ENCODE data around the gene SSBP3.

SSBP3 gene

GRCh38 chr1:54329312-54330003 lies 76.7 kb downstream of the SSBP3 start:
- no peak for DNase-seq (ENCODE audit: low spot score)

DNA sequence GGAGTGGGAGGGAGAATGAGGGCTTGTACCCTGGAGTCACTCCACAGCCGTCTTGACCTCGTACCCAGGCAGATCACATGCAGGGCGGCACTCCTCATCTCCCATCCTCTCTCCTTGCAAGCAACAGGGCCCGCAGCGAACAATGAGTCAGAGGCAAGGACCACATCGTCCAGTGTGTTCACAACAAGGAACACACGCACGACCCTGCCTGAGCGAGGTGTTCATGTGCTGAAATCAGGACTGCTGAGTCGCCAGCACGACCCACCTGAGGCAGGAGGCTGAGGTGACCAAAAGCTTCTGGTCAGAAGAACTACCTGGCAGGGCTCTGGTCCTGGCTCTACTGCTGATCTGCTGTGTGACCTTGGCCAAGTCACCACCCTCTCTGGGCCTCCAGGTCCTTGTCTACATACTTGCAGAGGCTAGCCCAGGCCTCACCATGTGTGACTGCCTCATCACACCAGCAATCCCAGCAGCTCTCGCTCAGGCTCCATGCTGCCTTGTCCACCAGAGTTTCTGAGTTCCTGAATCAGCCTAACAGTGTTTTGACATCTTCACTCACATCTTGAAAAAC lies 78.0 kb downstream of the SSBP3 start:
- peak; percentile 71 for DNase-seq (ENCODE audit: low spot score)

- DNase-seq (ENCODE audit: low spot score): peak; percentile 71
These were observed 78.7 kb downstream of the SSBP3 start for GRCh38 chr1:54327386-54328065.

GRCh38 chr1:54326543-54327385 lies 79.4 kb downstream of the SSBP3 start:
- DNase-seq (ENCODE audit: low spot score): no peak

GRCh38 chr1:54325703-54326461 lies 80.3 kb downstream of the SSBP3 start:
- no peak for DNase-seq (ENCODE audit: low spot score)

GRCh38 chr1:54325284-54325683 lies 80.9 kb downstream of the SSBP3 start:
- no peak for DNase-seq (ENCODE audit: low spot score)

- peak; percentile 35 for DNase-seq (ENCODE audit: low spot score)
These were observed 81.7 kb downstream of the SSBP3 start for GRCh38 chr1:54324251-54325140.

DNA sequence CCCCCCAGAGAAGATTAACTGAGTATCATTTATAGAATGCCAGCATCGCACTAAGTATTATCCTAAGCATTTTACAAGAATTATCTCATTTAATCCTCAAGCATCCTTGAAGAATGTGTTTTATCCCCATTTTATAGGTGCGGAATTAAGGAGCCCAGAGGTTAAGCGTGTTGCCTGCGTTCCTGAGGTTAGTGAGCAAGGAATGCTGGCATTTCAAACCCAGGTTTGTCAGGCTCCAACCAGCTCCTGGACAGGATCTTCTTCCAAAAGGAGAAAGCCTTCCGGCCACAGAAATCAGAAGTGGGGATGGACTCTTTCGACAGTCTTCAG lies 82.3 kb downstream of the SSBP3 start:
- DNase-seq (ENCODE audit: low spot score): no peak

DNA sequence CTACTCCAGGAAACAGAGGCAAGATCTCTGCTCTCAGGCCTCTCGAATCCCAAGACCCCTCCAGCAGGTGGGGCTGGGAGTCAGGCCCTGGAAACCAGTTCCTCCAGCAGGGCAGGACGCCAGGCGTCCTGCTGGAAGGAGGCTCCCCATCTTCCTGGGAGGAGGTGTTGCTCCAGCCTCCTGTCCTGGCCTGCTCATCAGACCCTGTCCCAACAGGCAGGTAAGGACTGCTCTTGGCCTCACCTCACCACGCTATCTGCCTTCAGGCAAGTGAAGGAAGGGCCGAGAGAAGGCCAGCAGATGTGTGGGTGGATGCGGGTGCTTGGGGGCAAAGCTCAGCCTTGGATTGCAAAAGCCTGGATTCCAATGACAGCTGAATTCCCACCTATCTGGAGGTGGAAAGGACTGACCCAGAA lies 82.9 kb downstream of the SSBP3 start:
- no peak for DNase-seq (ENCODE audit: low spot score)

- DNase-seq (ENCODE audit: low spot score): no peak
These were observed 87.9 kb downstream of the SSBP3 start for GRCh38 chr1:54318246-54318814.

DNA sequence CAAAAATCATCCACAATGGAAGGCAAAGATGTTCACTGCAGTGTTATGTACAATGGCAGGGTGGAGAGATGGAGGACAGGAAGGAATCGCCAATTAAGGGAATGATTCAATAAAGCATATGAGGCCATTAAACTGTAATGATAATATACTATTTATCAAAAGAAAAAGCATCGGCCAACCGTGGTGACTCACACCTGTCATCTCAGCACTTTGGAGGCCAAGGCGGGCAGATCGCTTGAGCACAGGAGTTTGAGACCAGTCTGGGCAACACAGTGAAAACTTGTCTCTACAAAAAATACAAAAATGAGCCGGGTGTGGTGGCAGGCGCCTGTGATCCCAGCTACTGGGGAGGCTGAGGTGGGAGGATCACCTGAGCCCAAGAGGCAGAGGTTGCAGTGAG lies 89.1 kb downstream of the SSBP3 start:
- DNase-seq (ENCODE audit: low spot score): no peak

DNA sequence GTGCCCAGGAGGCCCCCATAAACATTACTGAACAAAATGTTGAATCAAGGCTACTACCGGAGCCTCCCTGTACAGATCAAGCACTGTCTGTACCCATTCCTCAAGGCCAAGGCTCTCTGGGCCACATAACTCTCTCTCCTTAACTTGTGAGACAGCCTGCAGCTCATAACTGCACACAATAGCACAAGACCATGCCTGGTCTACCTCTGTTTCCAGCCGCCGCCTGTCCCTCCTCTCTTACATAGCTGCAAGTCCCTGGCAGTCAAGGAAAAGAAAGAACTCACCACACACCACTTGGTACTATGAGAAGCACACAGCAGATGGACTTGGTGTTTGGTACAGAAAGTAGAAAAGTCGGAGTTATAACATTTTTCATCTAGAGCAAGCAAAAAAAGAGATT lies 91.1 kb downstream of the SSBP3 start:
- DNase-seq (ENCODE audit: low spot score): no peak

DNA sequence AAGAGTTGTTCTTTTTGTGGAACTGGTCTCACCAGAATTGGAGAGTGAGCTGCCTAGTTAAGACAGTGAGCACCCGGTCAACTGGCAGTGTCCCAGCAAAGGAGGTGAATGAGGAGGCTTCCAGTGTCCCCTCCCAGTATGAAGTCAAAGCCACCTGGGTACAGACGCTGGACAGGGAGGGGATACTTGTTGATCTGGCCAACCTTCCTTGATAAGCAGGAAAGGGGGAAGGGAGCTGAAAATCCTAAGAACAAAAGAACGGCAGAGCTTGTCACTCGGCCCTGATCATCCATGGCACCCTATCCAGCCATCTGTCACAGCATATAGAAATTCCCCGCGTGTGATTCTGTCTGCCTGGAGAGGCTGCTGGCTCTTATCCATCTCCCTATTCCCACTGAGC lies 91.5 kb downstream of the SSBP3 start:
- DNase-seq (ENCODE audit: low spot score): no peak

DNA sequence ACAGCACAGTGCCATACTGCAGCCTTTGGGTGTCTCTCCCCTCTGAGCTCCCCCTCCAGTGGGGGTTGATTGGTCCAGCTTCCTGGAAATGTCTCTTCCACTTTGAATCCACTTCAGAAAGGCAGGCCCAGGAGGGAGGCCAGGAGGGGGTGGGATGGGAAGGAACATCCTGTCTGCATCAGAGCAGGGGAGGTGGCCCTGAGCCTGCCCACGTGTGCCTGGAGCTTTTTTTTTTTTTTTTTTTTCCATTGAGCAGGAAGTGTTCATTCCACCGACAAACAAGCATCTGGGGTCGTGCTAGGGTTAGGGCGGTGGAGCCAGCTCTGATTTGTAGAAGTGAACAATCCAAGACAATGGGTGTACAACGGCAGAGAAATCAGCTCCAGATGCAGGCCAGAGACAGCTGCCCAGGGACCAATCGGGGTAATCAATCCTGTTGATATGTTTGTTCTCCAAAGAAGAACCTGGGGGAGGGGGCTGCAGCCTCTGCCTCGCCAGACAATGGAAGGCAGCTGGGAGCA lies 93.3 kb downstream of the SSBP3 start:
- DNase-seq (ENCODE audit: low spot score): peak; percentile 78

DNA sequence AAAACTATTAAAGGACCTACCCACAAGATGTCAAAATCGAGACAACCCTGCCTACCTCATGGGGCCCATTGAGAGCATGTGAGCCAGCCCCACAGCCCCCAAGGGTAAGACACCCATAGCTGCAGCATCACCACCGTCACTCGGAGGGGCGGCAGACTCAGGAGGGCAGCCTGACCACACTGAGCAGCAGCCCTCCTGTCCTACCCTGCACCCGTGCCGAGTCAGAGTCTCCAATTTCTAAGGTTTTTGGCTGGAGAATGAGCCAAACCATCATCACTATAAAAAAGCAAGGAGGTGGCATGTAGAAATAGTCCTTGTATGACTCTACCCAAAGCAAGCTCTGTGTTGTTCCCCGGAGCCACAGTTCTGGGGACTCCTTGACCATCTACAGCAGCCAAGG lies 94.7 kb downstream of the SSBP3 start:
- no peak for DNase-seq (ENCODE audit: low spot score)

GRCh38 chr1:54310439-54311328 lies 95.5 kb downstream of the SSBP3 start:
- DNase-seq (ENCODE audit: low spot score): peak; percentile 50

- DNase-seq (ENCODE audit: low spot score): no peak
These were observed 96.4 kb downstream of the SSBP3 start for GRCh38 chr1:54309631-54310366.

DNA sequence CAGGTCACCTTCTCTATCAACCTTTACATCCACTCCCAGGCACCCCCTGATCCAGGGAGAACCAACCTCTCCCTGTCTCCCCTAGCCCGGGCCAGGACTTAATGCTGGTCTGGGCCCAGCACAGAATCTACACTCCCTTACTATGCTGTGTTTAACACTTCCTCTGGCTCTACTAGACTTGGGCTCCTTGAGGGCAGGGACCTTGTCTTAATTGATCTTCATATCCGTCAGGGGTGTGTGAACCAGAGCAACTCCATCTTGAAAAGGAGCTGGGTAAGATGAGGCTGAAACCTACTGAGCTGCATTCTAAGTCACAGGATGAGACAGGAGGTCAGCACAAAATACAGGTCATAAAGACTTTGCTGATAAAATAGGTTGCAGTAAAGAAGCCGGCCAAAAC lies 98.9 kb downstream of the SSBP3 start:
- no peak for DNase-seq (ENCODE audit: low spot score)

Measured in hepatic stellate cell (primary cell).